ENCODE data around the gene ETS2. TPM values are rescaled to one million over a fixed set of nuclear protein-coding genes. Genes with fewer than 3 reads are reported as not detected.
A peak's percentile ranks its signal among the peaks of the same experiment; 100 is the strongest.

The ETS2 gene
- total RNA-seq, result 100 to 1,000 TPM in 2 of 4 donors, 10 to 100 TPM in 2; 72.6 to 147 (median 98.5) TPM

GRCh38 chr21:38805328-38806152, at the start of gene ETS2:
TSS of gene ETS2 (plus strand) at chr21:38805929. CDS start at chr21:38810035, 4,106 bp downstream.
- Histone ChIP-seq H3K4me3 (peak within 1 kb of the TSS; percentile 68 to 100), H3K4me1 (no peaks in the 10 kb centered on the region), H3K9me3 (no peaks in the 10 kb centered on the region), H3K36me3 (no peaks in the 10 kb centered on the region), H3K27me3 (no peaks in the 10 kb centered on the region), H3K27ac (peak within 1 kb of the TSS; percentile 94 to 98)
- intact Hi-C loops (cut with DNase I; ENCODE audit: low total_unique reads), result loop anchor here (5.0 to 10.0 kb wide), 2 partner anchors 51 to 322 kb away; no protein-coding TSS in a partner anchor
- DNase-seq, result peak; percentile 90 to 92
- TF ChIP-seq, protein P1, sequence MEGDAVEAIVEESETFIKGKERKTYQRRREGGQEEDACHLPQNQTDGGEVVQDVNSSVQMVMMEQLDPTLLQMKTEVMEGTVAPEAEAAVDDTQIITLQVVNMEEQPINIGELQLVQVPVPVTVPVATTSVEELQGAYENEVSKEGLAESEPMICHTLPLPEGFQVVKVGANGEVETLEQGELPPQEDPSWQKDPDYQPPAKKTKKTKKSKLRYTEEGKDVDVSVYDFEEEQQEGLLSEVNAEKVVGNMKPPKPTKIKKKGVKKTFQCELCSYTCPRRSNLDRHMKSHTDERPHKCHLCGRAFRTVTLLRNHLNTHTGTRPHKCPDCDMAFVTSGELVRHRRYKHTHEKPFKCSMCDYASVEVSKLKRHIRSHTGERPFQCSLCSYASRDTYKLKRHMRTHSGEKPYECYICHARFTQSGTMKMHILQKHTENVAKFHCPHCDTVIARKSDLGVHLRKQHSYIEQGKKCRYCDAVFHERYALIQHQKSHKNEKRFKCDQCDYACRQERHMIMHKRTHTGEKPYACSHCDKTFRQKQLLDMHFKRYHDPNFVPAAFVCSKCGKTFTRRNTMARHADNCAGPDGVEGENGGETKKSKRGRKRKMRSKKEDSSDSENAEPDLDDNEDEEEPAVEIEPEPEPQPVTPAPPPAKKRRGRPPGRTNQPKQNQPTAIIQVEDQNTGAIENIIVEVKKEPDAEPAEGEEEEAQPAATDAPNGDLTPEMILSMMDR (IDR thresholded peaks at IDR 0.05), result peak in 1 of 4 experiments; percentile 36
- TF ChIP-seq POLR2A (IDR thresholded peaks at IDR 0.05), result peak; percentile 83 to 95

DNA sequence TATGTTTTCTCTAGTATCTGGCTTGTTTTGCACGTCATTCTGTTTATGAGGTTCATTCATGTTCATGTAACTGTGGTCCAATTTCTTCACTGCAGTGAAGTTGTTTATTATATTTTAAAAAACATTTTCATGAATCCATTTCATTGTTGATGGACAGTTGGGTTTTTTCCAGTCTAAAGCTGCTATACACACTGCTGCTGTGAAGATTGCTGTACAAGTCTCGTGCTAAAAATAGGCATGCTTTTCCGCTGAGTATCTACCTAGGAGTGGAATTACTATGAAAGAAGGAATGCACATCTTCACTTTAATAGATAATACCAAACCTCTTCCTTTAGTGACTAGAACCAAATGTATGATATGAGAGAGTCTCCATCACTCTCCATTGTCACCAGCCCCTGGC, 49.0 kb upstream of the ETS2 start:
- TF ChIP-seq, protein P1 (IDR thresholded peaks at IDR 0.05), result no peak
- TF ChIP-seq POLR2A (IDR thresholded peaks at IDR 0.05), result no peak
- Histone ChIP-seq H3K27me3 (no peaks in the 10 kb centered on the region), H3K4me1 (no peaks in the 10 kb centered on the region), H3K9me3 (no peaks in the 10 kb centered on the region), H3K4me3 (no peak overlapping the region), H3K27ac (peak overlapping the region; percentile 67), H3K36me3 (no peaks in the 10 kb centered on the region)
- DNase-seq, result no peak
- intact Hi-C loops (cut with DNase I; ENCODE audit: low total_unique reads), result loop anchor here (10.0 kb wide), 1 partner anchor 48 kb away; the partner anchor contains the start of gene ETS2

DNA sequence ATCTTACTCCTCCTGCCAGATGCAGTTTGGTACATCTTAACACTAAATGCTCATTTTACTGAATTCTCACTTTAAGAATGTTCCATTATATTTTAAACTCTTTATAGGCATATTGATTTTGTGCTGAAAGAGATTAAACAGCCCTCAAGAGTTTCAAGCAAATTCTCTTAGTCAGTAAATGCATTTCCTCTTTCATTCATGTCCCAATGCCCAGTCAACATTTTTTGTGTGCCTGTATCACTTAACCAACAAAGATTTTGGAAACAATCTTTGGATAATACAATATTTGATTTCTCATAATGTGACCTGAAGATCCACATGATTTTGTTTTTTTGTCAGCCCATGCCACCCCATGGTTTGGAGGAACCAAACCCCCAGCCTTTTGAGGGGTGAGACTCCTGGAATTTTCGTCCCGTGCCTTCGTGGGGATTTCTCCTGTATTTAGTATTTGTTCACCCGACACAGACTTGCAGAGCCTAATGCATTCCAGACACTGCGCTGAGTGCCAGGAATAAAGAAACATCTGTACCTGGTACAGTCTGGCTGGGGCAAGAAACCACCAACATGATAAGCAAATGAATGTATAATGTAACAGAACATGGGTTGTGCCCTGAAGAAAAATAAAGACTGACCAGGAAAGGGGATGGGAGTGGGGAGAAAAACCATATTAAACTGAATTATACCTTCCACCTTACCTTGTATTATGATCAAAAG, 47.1 kb upstream of the ETS2 start:
- intact Hi-C loops (cut with DNase I; ENCODE audit: low total_unique reads), result loop anchor here (10.0 kb wide), 1 partner anchor 46 kb away; the partner anchor contains the start of gene ETS2
- no peak overlapping the region for H3K4me3 ChIP-seq
- H3K36me3 ChIP-seq, result no peaks in the 10 kb centered on the region
- DNase-seq, result no peak
- peak overlapping the region in 1 of 2 donors; percentile 54 for H3K27ac ChIP-seq
- H3K27me3 ChIP-seq, result no peaks in the 10 kb centered on the region
- no peaks in the 10 kb centered on the region for H3K4me1 ChIP-seq
- no peaks in the 10 kb centered on the region for H3K9me3 ChIP-seq
- TF ChIP-seq, protein P1 (IDR thresholded peaks at IDR 0.05), result no peak
- no peak for TF ChIP-seq POLR2A (IDR thresholded peaks at IDR 0.05)

DNA sequence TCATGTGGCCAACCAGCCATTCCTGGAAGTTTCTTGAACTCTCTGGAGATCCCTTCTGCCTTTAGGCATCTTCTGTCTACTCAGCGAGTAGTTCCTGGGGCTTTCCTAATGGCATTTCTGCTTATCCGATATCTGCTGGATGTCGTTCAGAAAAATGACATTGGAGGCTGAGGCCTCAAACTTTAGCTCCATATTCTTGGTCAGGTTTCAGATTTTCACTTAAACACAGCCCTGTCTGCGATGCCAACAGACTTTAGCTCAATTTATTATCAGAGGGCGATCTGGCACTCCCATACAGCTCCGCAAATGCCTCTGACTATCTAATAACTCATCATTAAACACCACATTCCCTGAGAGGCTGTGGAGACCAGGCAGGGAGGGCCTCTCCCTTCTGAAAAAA, 46.3 kb upstream of the ETS2 start:
- DNase-seq, result no peak
- intact Hi-C loops (cut with DNase I; ENCODE audit: low total_unique reads), result loop anchor here (10.0 kb wide), 1 partner anchor 45 kb away; the partner anchor contains the start of gene ETS2
- H3K4me1 ChIP-seq, result no peaks in the 10 kb centered on the region
- H3K36me3 ChIP-seq, result no peaks in the 10 kb centered on the region
- H3K4me3 ChIP-seq, result no peak overlapping the region
- H3K9me3 ChIP-seq, result no peaks in the 10 kb centered on the region
- peak overlapping the region; percentile 49 to 54 for H3K27ac ChIP-seq
- no peaks in the 10 kb centered on the region for H3K27me3 ChIP-seq
- TF ChIP-seq, protein P1 (IDR thresholded peaks at IDR 0.05), result no peak
- TF ChIP-seq POLR2A (IDR thresholded peaks at IDR 0.05), result no peak
